Keratinocyte (primary cell): Measurements from ENCODE around the gene RNASEH2B.

Source experiments
- CTCF ChIP-seq, 3 experiments: IDR thresholded peaks in 1 of 3; conservative IDR thresholded peaks in 1 of 3; optimal IDR thresholded peaks in 1 of 3; 2 replicates in 2 of 3; 3 replicates in 1 of 3; pipeline versions ENCODE3 to v1.5.1; 2011; ENCODE audit warnings: low read length in 3 of 3, mild to moderate bottlenecking in 3 of 3, moderate library complexity in 2 of 3, control low read depth in 1 of 3, inconsistent platforms in 1 of 3; ENCODE audit not compliant: insufficient read depth in 2 of 3; ENCODE audit errors: extremely low read depth in 1 of 3
- EZH2 ChIP-seq: IDR thresholded peaks from one replicate; pipeline ENCODE4 v1.6.1; 2012; ENCODE audit warnings: inconsistent platforms, mild to moderate bottlenecking, low read length, moderate library complexity

- no peak for TF ChIP-seq CTCF (optimal IDR thresholded peaks at IDR 0.05 in 1 of 3, IDR thresholded peaks at IDR 0.05 in 1 of 3, conservative IDR thresholded peaks at IDR 0.05 in 1 of 3; ENCODE audit: extremely low read depth in 1 of 3, insufficient read depth in 2 of 3, low read length in 3 of 3)
- no peak for TF ChIP-seq EZH2
Observed at GRCh38 chr13:50955798-50956197, 46.2 kb downstream of the RNASEH2B start.
